Measurements from ENCODE around the gene ZNF514. TPM values are rescaled to one million over a fixed set of nuclear protein-coding genes. Genes with fewer than 3 reads are reported as not detected.

Gene ZNF514
- total RNA-seq, 1 experiment from 2014 or later: 12.9 TPM

DNA sequence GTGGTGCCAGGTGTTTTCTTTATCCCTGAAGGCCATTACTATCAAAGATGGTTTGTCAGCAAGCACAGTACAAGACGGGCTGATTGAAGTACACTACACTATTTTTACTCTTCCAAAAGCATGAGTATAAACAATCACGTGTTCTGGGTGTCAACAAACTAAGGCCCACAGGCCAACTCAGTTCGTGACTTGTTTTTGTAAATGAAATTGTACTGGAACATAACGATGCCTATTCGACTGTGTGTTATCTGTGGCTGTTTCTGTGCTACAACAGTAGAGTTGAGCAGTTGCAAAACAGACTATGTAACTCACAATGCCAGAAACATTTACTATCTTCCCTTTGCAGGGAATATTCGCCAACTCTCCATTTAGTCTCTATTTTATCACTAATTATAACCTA, 50.4 kb downstream of the ZNF514 start:
- H3K14ac ChIP-seq (ENCODE audit: insufficient read depth, low read length): no peak overlapping the region
- no peak overlapping the region for H3K18ac ChIP-seq (ENCODE audit: insufficient read length, low read depth, low read length)
- no peak overlapping the region for H2BK20ac ChIP-seq (ENCODE audit: low read depth, low read length, poor library complexity, severe bottlenecking)
- no peaks in the 10 kb centered on the region for H4K20me1 ChIP-seq (ENCODE audit: control insufficient read depth, insufficient read depth, insufficient read length)
- DNase-seq: no peak
- no CpG with 5 or more reads among the region's 6 CpGs for WGBS (ENCODE audit: extremely low coverage, insufficient read length, low lambda C conversion rate)
- H3K27ac Mint-ChIP-seq: no peak overlapping the region
- no peak overlapping the region for H3K4me2 ChIP-seq (ENCODE audit: insufficient read depth, insufficient read length, low read length)
- H4K5ac ChIP-seq (ENCODE audit: insufficient read length, low read depth, low read length): no peak overlapping the region
- H3K23ac ChIP-seq (ENCODE audit: insufficient read length, low read depth, low read length): no peak overlapping the region
- H3K27ac ChIP-seq (ENCODE audit: insufficient read length, low read depth, low read length): no peak overlapping the region
- H3K79me1 ChIP-seq (ENCODE audit: insufficient read depth, low read depth, low read length, poor library complexity, severe bottlenecking): peaks cover 2% of the 10 kb centered on the region
- no peaks in the 10 kb centered on the region for H3K23me2 ChIP-seq (ENCODE audit: insufficient read length, low read depth, low read length, poor library complexity, severe bottlenecking)
- H2BK5ac ChIP-seq (ENCODE audit: insufficient read length, low read length): no peak overlapping the region
- H3K4me3 Mint-ChIP-seq: no peak overlapping the region
- H4K8ac ChIP-seq (replicated peaks; ENCODE audit: insufficient read length, low read depth, low read length): no peak overlapping the region
- no peaks in the 10 kb centered on the region for H3K9me3 Mint-ChIP-seq
- H3K56ac ChIP-seq (ENCODE audit: insufficient read length, low read depth, low read length): no peak overlapping the region
- H3K36me3 Mint-ChIP-seq (ENCODE audit: insufficient read depth in 1 of 3, low read depth in 3 of 3): peaks cover 36 to 78% (median 63%) of the 10 kb centered on the region in 3 experiments; a peak in 6 of 7 replicates
- H2BK15ac ChIP-seq (ENCODE audit: low read depth, low read length): no peak overlapping the region
- H3K4me1 ChIP-seq (ENCODE audit: insufficient read depth, low read length): no peaks in the 10 kb centered on the region
- H2AK5ac ChIP-seq (ENCODE audit: insufficient read length, low read length): no peak overlapping the region
- no peak overlapping the region for H4K91ac ChIP-seq (ENCODE audit: insufficient read length, low read depth, low read length)
- H3K9ac ChIP-seq (ENCODE audit: extremely low read depth, insufficient read length, low read length): no peak overlapping the region
- H3K9me3 ChIP-seq (ENCODE audit: control insufficient read depth, low read depth, low read length): no peaks in the 10 kb centered on the region
- H2BK12ac ChIP-seq (ENCODE audit: insufficient read length, low read depth, low read length): no peak overlapping the region
- no peak overlapping the region for H3T11ph ChIP-seq (ENCODE audit: low read length)
- no peak overlapping the region for H2BK120ac ChIP-seq (ENCODE audit: low read depth, low read length, poor library complexity, severe bottlenecking)
- H3K4me1 Mint-ChIP-seq: no peaks in the 10 kb centered on the region
- H3K27me3 Mint-ChIP-seq (ENCODE audit: low read depth): no peaks in the 10 kb centered on the region
- no peaks in the 10 kb centered on the region for H3K27me3 ChIP-seq (ENCODE audit: insufficient read depth, low read length)
- no peak overlapping the region for H3K4ac ChIP-seq (ENCODE audit: low read depth, low read length)
- TF ChIP-seq, protein P1, sequence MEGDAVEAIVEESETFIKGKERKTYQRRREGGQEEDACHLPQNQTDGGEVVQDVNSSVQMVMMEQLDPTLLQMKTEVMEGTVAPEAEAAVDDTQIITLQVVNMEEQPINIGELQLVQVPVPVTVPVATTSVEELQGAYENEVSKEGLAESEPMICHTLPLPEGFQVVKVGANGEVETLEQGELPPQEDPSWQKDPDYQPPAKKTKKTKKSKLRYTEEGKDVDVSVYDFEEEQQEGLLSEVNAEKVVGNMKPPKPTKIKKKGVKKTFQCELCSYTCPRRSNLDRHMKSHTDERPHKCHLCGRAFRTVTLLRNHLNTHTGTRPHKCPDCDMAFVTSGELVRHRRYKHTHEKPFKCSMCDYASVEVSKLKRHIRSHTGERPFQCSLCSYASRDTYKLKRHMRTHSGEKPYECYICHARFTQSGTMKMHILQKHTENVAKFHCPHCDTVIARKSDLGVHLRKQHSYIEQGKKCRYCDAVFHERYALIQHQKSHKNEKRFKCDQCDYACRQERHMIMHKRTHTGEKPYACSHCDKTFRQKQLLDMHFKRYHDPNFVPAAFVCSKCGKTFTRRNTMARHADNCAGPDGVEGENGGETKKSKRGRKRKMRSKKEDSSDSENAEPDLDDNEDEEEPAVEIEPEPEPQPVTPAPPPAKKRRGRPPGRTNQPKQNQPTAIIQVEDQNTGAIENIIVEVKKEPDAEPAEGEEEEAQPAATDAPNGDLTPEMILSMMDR (conservative IDR thresholded peaks at IDR 0.05): no peak
- no peaks in the 10 kb centered on the region for H3K79me2 ChIP-seq (ENCODE audit: insufficient read depth, low read length)
- H2AFZ ChIP-seq (ENCODE audit: low read length): no peak overlapping the region
